HG03066 (cell line): Measurements from ENCODE around the gene GLYATL1.

Source experiments
- ATAC-seq: cut with Tn5 transposase; IDR thresholded peaks from one replicate; pipeline ENCODE4 v1.9.1; 2021; ENCODE audit warnings: low read depth; ENCODE audit not compliant: unreplicated experiment

The GLYATL1 gene, protein sequence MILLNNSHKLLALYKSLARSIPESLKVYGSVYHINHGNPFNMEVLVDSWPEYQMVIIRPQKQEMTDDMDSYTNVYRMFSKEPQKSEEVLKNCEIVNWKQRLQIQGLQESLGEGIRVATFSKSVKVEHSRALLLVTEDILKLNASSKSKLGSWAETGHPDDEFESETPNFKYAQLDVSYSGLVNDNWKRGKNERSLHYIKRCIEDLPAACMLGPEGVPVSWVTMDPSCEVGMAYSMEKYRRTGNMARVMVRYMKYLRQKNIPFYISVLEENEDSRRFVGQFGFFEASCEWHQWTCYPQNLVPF

DNA sequence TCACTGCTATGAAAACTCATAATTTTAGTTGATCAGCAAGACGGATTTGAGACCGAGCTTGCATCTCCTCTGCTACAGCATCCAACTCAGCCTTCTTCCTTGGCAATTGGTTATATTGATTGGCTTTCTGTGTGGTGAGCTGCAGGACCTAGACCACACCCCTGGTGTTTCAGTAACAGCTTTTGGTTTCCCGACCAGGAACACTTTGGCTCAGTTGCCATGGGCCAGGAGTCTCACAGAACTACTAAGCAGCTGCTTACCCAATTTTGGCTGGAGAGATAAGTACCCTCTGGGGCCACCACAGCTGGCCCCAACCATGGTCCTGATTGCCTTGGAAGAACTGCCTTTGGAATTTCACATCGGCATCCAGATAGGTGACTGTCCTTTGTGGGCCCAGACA, at the start of gene GLYATL1:
Gene GLYATL1 (plus strand): TSS at position 212 of the 400 bp plus-strand sequence. CDS start 7,600 bp downstream, outside the sequence.
- no peak for ATAC-seq

DNA sequence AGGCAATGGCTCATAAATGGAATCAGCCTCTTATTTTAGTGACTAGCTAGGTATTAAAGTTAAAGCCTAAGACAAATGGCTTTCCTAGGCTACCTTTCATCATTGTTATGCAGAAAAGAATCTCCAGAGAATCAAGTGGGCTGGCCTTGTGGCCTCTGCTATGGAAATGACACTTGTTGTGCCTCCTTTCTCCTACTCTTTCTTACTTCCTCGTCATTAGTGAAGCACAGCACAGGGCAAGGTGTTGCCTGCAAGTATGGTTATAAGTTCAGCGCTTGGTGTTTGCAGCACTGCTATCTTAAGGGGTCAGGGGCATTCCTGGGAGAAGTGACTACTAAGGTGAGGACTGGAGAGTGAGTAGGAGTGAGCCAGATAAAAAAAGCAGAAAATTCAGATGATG, 45.4 kb upstream of the GLYATL1 start:
- no peak for ATAC-seq

DNA sequence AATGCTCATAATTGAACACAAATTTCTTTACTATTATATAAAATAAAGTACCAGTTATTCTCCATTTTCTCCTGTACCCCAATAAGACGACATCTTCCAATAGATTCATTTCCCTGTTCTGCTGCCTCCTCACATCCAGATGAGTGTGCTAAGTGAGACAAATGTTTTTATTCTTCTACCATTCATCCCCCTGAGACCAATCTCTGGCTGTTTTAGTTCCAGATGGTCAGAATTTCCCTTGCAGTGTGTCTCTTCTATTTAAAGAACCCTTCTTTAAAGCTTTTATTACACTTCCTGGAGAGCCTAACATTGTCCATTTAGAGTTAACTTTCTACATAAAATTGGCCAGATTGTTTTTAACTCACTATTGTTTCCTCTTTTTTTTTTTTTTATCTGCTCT, 41.2 kb upstream of the GLYATL1 start:
- no peak for ATAC-seq

DNA sequence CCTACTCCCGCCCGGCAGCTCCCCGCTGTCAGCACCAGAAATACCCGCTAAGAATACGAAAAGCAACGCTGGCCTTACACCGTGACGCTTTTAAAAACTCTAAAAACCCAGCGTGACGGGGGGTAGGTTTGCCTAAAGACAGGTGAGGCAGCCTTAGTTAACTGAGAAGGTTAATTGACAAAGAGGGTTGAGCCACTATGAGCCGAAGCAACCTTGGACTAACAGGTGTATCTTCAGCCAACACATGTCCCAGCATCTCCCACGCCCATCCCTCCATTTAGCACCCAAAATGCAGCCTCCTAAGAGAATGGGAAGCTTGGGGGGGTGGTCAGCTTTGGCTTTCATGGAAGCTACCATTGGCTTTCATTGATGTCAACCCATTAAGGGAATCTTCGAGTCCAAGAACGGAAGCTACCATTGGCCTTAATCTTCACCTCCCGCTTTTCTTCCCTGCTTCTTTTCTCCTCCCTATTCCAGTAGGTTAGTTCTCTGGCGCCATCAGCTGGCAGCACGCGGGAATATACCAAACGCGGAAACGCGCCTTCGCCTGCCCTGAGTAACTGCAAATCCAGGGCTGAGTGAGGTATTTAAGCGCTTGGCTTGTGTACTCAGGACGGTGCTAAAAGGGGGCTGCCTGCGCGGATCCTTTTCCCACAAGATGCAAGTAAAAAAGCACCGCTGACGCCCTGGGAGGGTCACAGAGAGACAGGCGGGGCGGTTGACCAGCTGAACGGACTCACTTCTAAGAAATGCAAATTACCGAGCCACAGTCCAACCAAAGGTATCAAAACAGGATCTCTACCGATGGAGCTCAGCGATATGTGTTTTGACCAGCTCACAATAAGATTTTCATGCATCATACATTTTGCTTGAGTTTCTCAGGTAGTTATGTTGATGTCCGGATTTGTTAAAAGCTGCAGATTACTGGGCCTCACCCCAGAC, 38.5 kb upstream of the GLYATL1 start:
- ATAC-seq: peak; percentile 75

DNA sequence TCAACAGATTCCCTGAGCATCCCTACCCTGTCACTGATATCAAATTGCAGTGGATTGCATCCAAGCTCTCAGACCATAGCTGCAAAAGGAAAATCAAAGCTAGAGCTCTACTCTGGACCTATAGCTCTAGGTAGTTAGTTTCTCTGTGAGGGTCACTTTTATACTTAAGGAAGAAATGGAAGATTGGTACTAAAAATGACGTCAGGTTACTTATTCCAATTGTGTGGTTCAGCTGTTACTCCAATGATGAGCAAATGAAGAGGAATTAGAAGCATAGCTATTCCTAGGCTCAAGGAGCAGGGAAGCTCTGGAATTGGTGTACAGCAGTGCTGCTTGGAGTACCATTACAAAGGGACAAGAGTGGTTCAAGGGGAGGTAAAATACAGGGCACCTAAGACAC, 36.4 kb upstream of the GLYATL1 start:
- no peak for ATAC-seq

DNA sequence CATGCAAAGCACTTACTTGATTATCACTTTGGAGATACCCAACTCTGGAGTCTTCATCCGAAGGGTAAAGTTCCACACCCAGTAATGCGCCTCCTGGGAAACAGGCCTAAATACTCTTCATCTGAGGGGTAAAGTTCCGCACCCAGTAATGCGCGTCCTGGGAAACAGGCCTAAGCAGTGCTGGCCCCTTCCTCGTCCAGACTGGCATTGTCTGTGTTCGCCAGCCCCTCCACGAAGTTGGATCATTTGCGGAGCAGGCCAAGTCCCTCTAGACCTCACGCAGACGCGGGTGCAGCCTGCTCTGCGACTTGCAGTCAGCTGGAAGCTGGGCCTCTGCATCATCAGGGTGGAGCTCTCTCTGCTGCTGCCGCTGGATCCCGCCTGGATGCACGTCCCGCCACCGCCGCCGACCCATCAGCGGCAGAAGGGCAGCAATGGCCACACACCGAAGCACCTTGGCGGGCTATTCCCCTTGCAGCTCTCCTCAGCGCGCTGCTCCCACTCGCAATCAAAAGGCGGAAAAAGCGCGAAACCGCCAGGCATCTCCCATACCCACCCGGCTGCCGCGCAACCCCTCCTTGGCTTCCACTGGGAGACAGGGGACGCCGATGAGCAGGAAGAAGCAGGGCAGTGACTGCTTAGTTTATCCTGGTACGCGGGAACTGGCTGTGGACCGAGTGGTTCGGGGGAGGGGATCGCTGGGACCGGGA, 34.1 kb upstream of the GLYATL1 start:
- ATAC-seq: no peak

DNA sequence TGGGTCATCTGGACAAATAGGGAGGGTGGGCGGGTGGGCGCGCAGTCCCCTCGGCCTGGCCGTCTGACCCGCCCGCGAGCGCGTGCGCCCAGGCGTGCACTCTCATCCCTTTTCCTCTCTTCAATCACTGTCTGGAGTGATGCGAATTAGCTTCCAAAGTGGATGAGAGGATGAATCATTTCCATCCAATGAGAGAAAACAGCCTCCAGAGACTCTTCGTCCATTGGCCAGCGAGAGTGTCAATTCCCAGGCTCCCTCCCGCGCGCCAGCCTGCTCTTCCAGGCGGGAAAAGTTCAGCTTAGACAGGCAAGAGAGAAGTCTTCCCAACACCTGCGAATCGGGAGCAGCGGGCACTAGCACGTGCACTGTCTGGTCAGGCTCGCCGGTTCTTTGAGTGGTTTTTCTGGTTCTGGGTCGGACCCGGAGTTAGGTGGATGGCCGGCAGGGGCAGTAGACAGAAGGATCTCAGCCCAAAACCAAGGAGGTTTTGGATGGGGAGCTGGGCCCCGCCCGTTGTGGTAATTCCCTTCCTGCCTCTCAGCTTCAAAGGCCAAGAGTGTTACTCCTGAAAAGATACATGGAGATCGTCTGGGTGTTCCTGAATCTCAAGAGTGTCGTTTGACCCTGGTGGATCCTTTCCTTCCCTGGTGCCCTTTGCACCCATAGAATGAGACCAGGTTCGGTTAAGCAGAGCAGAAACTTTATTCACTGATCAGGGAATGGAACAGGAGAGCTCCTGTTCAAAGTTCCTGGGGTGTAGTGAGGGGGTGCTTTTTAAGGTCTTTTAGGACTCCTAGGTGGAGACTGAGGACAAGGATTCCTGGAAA, 33.4 kb upstream of the GLYATL1 start:
- ATAC-seq: no peak

DNA sequence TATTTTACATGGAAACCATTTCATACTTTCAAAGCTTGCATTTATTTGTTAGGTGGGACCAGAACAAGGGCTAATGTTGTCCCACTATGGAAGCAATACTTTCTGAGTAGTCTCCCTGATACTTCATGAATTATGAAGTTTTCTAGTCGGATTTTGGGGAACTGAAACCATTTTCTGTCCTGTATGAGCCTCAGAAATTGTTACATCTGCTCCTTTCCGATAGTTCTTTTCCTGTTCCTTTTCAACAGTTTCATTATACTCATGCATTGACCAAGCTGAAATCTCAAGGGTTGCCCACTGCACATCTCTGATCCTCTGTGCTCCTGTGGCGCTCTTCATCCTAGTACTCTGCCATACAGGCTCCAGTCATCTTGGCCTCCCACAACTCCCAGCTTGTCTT, 31.5 kb upstream of the GLYATL1 start:
- no peak for ATAC-seq

DNA sequence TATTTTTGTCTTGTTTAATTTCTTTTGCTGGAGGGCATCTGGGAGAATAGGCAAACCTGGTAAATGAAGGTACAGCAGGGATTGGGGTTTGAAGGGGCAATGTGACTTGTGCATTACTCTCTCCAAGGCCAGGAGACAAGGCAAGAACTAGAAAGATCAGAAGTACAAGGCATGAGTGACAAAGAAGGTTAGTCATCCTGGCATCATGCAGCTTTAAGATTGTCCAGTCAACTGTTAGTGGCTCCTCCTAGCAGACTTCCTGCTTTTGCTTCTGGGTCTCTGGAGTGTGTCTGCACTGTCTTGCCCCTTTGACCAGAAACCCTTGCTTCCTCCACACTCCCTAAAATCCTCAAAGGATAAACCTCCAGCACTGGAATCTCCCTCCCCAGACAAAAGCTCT, 27.2 kb upstream of the GLYATL1 start:
- ATAC-seq: no peak

DNA sequence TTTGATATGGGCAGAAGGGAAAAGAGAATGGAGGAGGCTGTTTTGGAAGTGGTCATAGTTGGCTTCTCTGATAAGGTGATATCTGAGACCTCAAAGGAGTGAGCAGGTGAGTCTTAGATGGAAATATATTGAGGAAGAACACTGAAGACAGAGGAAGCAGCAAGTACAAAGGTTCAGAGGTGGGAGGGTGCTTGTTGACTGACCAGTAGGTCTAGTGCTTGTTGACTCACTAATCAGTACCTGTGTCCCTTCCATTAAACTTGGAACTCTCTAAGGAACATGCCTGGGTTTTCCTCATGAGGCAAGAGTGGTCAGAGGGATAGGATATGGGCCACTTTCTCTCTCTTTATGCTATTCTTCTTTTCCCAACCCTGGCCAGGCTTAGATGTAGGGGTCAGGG, 25.6 kb upstream of the GLYATL1 start:
- ATAC-seq: no peak

DNA sequence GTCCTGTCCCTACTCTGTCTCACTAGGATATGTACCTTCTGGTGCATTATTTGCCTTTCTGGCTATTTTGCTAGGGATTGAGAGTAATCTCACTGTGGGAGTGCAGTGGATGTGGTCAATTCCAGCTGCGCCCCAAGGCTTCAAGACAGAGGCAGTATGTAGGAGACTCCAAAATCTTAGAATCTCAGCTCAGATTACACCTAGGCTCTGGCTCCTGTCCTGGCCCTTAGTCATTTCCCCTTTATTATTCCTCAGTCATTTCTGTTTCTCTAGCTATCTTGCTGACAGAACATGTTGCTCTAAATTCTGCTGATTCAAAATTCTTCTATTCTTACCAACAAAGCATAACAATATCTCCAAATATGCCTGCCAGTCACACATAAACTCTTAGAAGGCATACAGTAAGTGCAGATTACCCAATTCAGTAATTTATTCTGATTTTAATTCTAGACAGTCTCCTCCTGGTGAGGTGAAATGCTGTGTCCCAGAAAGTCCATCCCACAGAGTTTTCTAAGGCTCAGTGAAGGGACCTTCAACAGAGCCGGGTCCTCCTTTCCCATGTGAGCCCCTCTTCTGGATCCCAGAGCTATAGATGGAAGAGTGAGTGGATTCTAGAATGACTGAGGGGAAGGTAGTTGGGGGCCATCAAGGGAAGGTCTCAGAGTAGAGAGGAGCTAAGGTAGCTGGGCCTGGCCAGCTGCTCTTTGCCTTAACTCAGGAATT, 24.3 kb upstream of the GLYATL1 start:
- ATAC-seq: no peak

DNA sequence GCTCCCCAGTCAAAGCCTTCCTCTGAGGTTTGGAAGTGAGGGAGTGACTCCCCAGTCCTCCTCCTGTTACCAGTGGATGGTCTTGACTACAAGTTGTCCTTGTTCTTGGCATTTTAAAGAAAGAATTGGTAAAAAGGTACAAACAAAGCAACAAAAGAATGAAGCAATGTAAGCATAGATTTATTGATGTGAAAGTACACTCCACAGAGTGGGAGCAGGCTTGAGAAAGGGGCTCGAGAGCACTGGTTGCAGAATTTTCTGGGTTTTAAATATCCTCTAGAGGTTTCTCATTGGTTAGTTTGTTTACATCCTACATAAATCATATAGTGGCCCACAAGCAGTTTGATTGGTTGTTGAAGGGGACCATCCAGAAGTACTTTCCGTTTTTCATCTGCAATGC, 22.7 kb upstream of the GLYATL1 start:
- ATAC-seq: no peak

DNA sequence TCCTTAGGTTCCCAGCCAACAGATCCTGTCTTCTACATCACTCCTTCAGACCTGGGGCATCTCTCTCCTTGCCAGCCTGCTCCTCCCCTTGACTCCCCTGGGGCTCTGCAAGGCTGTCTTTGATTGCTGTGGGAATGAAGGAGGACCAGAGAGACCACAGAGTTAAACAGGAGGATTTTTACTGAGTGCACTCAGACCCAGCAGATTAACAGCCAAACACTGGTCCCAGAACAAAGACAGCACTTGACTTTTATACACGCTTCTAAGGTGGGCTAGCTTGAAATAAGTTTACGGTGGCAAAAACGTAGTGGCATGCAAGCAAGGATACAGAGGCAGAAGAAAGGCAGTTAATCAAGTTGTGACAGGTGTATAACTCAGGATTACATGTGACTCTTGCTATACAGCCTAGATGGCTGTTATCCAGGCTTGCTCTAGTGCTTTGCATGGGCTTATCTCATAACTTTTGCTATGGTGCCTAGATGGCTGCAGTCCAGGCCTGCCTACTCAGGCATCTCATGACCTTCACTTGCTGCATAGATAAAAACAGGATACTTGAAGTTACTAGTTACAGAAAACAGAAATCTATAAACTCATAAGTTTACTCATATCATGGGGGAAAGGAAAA, 22.0 kb upstream of the GLYATL1 start:
- no peak for ATAC-seq

DNA sequence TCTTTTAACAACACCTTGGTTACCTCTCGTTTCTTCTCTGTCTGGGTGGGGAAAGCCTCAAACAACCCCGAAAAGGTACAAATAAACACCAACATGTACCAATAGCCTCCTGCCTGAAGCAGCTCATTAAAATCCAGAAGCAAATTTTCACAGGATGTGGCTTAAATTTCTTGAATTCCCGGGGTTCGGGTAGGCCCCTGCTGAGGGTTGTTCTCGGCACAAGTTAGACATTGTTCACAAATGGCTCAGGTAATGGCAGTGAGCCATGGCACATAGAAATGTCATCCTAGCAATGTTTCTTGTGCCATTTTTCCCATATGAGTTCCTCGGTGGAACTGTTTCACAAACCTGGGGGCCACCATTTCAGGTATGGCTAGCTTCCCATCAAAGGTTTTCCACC, 19.7 kb upstream of the GLYATL1 start:
- no peak for ATAC-seq

DNA sequence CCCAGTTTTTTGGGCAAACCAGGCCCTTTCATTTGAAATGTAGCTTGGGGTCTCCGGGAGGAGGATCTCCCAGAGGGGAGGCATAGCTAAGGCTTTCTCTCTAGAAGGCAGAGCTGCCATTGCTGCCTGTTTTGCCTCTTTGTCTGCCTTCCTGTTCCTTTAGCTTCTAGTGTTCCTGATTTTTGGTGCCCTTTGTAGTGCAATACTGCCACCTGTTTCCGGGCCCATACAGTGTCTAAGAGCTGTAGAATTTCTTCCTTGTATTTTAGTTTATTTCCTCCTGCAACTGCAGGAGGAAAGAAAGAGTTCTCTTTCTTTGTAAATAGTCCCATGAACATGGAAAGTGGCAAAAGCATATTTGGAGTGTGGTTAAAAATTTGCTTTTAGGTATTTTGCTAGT, 19.3 kb upstream of the GLYATL1 start:
- ATAC-seq: no peak

DNA sequence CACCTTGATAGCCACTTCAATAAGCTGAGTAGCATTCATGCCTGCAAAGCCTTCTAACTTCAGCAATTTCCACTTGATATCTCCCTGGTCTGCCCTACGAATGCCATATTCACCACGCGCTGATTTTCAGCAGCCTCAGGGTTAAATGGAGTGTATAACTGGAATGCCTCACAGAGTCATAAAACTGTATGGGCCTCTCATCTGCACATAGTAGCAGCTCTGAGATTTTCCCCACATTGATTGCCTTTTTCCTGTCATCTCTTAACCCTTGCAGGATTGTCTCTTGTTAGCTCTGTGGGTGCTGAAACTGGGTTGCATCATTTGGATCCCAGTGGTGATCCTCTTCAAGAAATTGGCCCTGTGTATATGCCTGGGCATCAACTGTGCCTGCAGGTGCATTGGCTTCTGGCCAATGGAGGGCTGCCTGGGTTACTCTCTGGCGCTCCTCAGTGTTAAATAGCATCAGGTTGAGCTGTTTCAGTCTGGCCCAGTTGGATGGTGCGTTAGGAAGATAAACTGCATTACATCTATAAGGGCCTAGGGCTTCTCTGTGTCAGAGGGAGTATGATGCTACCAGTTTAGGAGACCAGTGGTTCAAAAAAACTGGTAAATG, 17.4 kb upstream of the GLYATL1 start:
- no peak for ATAC-seq

DNA sequence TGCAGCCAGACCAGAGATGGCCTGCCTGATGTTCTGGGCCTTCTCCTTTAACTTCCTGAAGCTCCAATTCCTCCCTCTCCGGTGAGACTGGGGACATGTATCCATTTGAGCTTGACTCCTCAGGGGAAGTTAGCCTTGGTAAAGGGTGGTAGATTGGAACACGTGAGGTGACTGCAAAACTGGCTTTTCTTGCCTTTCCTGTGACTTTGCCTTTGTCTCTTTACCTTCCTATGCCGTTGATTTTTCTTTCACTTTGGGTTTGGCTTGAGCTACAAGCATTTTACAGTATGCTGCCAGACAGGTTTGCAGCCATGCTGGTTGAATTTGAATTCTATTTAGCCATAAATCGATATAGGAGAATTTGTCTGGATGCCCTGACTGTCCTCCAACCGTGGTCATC, 16.8 kb upstream of the GLYATL1 start:
- no peak for ATAC-seq

DNA sequence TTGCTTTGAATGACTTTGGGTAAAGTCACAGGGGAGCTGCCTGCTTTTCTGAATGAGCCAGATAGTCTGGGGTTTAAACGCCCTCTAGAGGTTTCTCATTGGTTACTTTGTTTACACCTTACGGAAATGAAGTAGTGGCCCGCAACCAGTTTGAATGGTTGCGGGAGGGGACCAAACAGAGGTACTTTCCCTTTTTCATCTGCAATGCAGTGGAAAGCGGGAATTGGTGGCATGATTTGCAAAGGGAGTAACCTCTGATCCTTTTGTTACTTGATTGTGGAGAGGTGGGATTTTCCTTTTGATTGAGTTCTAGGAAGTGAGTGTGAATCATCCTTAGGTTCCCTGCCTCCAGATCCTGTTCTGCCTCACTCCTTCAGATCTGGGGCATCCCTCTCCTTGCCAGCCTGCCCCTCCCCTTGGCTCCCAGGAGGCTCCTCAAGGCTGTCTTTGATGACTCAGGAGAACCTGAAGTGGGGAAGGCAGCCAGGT, 15.9 kb upstream of the GLYATL1 start:
- peak; percentile 94 for ATAC-seq

DNA sequence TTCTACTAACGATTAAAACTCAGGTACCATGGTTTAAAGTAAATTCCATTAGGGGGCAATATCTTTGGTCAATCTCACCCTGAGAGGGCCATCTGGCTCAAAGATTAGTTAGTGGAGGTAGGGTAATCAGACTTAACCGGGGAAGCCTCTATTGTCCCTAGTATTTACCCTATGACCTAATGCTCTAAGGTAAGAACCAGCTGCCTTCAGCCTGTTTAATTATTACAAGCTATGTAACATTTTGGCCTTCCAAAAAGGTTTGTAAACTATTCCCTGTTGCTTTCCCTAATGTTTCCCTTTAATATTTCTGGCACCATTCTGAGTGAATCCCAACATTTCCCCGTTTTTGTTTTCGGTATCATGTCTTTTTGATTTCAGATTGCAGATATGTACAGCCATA, 15.1 kb upstream of the GLYATL1 start:
- no peak for ATAC-seq
